ELR (cell line): ENCODE measurements around the gene BABAM2.
A peak's percentile ranks its signal among the peaks of the same experiment; 100 is the strongest.
"Not testable (repeated sequence)": the region's sequence is repeated elsewhere in the genome, so short reads cannot be mapped to it uniquely, and the experiment has no call there.

Experiments used
- DNase-seq: peaks from one replicate; pipeline ENCODE4 v3.0.0-alpha.2; 2015; ENCODE audit warnings: low read depth

BABAM2 gene

GRCh38 chr2:28334527-28334894 lies 444.0 kb downstream of the BABAM2 start:
- no peak for DNase-seq

DNA sequence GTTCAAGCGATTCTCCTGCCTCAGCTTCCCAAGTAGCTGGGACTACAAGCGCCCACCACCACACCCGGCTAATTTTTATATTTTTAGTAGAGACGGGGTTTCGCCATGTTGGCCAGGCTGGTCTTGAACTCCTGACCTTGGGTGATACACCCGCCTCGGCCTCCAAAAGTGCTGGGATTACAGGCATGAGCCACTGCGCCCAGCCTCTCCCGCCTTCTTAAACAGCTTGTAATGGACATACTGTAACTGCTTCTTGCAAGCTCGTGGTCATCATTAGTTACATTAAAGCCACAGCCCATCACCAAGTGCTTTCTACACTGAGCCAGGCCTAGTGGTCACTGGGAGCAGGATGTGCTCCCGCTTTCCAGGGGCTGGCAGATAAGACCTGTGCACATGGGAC lies 444.7 kb downstream of the BABAM2 start:
- not testable (repeated sequence) for DNase-seq

- no peak for DNase-seq
These were observed 445.1 kb downstream of the BABAM2 start for GRCh38 chr2:28335666-28336065.

DNA sequence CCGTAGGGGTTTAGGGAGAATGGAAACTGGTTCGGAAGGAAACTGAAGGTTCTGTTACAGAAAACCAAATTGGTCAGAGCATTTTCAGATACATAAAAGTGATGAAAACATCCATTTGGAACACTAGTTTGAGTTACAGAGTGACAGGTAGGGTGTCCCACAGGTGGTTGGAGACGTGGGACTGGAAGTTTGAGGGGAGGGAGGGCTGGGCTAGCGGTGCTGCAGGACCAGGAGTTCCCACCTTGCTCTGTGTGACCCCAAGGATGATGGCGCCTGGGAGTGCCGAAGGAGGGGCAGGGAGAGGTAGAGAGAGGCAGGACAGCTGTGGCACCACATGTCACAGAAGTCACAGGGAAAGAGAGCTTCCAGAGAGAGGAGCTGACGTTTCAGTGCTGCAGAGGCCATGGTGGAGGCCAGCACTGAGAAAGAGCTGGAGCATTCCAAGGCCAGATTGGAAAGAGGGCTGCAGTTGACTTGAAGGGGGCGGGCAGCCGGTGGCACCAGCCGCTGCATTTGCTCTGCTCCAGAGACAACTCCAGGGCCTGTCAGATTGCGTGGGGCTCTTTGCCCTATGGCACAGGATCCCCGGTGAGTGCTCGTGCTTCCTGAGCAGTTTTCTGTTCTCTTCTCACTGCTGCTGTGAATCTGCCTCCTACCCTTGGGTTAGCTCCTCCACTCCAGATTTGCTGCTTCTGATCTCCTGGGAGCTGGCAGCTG lies 445.9 kb downstream of the BABAM2 start:
- DNase-seq, result no peak

DNA sequence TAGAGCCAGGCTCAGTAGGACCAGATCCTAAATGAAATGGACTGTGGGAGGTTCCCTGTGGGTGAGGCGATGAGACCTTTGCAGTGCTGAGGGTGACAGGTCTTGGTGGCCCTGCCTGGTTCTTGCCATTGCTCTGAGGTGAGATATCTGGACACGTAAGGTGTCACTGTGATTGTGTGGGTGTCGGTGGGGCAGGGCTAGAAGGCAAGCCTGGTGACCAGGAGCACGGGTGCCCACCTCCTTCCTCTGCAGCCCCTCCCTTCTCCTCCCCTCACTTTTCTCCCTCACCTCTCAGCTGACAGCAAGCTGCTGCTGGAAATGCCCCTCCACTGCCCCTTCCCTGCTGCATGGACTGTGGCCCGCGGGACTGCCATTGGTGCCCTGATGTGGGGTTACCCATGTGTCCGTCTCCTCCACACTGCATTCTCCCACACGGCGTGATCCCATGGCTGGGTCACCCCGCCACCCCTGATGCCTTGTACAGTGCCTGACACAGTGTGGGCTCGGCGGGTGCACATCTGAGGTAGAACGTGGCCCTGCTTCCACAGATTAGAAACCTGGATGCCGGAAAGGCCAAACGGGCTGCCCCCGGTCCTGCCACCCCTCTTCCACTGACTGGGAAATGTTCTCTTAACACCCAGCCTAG lies 446.6 kb downstream of the BABAM2 start:
- DNase-seq, result no peak

- peak; percentile 73 for DNase-seq
These were observed 447.7 kb downstream of the BABAM2 start for GRCh38 chr2:28338046-28338817.

DNA sequence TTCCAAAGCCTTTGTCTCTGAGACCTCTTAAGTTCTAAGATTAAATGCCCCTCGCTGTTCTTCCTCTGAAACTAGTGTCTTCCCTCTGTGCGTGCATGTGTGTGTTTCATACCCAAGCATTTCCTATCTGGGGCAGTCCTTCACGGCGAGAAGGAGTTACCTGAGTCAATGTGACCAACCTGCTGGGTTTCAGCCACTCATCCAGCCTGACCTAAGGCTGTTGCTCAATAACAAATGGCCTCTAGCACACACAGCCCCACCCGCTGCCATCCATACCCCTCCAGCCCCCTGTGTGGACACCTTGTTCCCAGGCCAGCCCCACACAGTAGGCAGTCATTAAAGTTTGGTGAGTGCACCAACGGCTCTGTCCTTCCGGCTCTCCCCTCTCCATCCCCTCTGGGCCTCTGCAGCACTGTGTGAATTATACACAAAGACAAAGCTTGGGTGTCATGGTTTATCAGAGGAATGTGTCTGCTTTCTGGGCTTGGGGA lies 448.3 kb downstream of the BABAM2 start:
- DNase-seq, result no peak

- DNase-seq, result no peak
These were observed 449.1 kb downstream of the BABAM2 start for GRCh38 chr2:28339516-28340175.

DNA sequence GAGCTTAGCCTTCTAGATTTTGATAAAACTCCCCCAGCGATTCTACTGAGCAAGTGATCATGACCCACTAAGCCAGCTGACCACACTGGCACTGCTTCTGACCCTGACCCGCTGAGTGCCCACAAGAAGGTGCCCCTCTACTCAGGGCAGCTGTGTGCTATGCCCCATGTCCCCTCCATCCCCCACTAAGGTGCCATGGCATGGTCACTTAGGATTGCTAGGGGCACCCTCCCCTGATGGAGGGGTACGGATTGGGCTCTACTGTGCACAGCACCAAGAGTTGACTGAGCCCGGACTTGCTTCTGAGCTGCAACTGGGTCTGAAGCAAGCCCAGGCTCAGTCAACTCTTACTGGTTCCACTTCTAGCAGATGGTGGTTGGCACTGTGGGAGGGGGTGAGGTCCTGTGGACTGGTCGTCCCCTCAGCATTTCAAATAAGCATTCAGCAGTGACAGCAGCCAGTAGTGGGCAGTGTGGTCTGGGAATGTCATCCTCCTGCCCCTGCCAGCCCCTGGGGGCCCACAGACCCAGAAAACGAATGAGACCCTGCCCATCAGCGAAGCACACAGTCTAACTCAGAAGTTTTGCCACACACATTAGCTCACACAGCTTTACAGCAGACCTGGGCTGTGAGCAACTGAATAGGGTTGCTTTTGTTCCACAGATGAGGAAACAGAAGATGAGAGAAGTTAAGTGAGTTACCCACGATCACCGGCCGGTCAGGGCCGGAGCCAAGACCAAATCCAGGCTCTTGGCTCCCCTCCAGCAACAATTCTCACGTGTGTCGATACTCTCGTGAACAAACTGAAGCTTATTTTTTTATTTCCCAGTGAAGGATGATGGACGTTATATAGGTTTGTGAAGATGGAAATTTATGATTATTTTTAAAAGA lies 450.0 kb downstream of the BABAM2 start:
- no peak for DNase-seq

- no peak for DNase-seq
These were observed 450.8 kb downstream of the BABAM2 start for GRCh38 chr2:28341208-28341891.

- DNase-seq, result peak; percentile 58
These were observed 451.8 kb downstream of the BABAM2 start for GRCh38 chr2:28342081-28342967.

- DNase-seq, result no peak
These were observed 452.8 kb downstream of the BABAM2 start for GRCh38 chr2:28343184-28343942.

GRCh38 chr2:28343971-28344715 lies 453.6 kb downstream of the BABAM2 start:
- no peak for DNase-seq

DNA sequence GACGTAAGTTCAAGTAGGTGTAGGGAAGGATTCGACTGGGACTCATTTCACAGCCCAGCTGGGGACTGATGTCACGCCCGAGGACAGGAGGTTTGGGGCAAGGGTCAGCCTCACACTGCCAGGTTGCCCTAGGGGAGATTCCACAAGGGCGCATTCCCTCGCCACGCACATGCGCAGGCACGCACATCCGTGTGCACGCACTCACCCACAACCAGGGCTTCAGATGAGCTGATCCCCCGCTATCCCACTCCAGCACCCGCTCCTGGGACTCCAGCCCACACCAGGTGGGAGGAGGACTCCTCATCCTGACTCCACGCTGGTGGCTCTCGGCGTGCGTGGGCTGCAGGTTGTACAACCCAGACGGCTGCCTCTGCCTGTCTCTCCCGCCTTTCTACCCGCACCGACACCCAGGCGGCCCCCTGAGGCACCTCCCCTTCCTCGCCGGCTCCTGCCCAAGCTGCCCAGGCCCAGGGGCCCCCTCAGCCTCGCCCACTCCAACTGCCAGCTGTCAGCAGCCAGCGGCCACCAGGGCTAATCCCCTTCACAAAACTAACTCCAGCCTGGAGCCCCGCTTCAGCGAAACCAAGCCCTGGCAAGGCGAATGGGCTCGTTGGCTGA lies 454.3 kb downstream of the BABAM2 start:
- DNase-seq, result no peak

DNA sequence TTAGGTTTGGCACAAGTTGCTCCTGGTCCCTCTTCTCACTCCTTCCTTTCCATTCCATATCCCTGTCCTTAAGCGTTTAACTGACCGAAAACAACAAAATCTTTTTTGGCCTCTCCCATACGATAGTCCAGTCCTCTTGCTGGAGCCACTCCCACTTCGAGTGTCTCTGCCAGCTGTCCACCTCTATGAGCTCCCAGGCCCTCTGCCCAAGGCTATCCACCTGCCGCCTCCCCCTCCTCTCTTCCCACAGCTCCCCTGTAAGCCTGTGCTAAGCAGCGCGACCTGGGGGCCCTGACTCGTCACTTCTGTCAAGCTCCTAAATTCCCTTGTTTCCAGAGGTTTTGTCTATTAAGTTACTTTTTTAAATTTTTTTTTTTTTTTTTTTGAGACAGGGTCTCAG lies 455.1 kb downstream of the BABAM2 start:
- no peak for DNase-seq

DNA sequence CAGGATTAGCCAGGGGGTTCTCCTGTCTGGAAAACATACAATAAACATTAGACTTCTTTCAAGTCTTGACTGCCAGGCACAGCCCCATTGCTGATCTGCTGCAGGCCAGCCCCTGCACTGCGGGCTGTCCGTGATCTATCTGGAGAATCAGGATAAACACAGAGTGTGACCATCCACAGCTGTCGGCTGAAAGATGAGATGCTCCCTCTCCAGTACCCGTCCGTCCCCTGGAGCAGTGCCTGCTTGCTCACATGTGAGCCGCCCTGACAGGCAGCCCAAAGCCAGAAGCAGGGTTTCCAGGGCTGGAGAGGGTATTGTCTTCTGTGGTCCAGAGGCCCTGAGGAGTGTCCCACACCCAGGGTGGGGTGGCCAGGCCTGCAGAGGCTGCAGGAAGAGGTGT lies 456.1 kb downstream of the BABAM2 start:
- DNase-seq, result no peak

DNA sequence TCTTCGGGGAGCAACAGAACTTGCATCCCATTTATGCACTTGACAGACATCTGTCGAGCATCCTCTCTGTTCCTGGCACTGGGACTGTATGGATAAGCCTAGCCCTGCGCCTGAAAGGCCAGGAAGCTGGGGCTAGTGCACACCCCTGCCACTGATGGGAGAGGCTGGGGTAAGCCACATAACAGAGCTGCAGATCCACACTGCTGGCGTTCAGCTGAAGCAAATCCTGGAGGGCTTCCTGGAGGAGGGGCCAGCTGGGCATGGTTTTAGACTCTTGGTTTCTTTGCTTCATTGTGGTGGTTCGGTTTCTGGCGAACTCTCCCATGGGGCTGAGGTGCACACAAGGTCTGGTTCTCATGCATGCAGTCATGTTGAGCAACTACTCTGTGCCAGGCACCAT lies 456.7 kb downstream of the BABAM2 start:
- DNase-seq, result no peak

GRCh38 chr2:28347596-28347995 lies 457.1 kb downstream of the BABAM2 start:
- no peak for DNase-seq
